B cell (primary cell): Measurements from ENCODE around the gene TUT4.

Experiments
- EZH2 ChIP-seq: IDR thresholded peaks from 2 replicates; pipeline ENCODE4 v1.6.1; 2012; ENCODE audit warnings: borderline replicate concordance, low read depth, mild to moderate bottlenecking, moderate library complexity, low read length; ENCODE audit not compliant: insufficient read depth, poor library complexity, severe bottlenecking
- TF ChIP-seq, protein P1 (sequence below): fragments of 200-600 bp; IDR thresholded peaks from one replicate; pipeline ENCODE4 v1.8.0; 2022; ENCODE audit warnings: antibody characterized with exemption, mild to moderate bottlenecking

DNA sequence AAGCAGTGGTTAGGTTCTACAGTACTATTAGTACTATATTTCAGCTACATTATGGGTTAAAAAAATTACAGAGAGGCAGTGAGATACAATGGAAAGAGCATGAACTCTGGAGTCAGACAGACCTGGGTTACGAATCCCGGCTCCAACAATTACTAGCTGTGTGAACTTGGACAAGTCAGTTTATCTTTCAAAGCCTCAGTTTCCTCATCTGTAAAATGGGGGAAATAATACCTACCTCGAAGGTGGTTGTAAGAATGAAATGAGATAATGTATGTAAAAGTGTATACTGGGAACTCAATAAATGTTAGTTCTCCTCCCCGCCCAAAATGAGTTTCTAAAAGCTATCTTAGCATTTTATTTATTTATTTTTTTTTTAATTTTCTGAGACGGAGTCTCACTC, 89.0 kb downstream of the TUT4 start:
- TF ChIP-seq, protein P1, sequence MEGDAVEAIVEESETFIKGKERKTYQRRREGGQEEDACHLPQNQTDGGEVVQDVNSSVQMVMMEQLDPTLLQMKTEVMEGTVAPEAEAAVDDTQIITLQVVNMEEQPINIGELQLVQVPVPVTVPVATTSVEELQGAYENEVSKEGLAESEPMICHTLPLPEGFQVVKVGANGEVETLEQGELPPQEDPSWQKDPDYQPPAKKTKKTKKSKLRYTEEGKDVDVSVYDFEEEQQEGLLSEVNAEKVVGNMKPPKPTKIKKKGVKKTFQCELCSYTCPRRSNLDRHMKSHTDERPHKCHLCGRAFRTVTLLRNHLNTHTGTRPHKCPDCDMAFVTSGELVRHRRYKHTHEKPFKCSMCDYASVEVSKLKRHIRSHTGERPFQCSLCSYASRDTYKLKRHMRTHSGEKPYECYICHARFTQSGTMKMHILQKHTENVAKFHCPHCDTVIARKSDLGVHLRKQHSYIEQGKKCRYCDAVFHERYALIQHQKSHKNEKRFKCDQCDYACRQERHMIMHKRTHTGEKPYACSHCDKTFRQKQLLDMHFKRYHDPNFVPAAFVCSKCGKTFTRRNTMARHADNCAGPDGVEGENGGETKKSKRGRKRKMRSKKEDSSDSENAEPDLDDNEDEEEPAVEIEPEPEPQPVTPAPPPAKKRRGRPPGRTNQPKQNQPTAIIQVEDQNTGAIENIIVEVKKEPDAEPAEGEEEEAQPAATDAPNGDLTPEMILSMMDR, result no peak
- TF ChIP-seq EZH2, result no peak
